K562 (cell line): ENCODE measurements around the gene RACGAP1. TPM values are rescaled to one million over a fixed set of nuclear protein-coding genes. Genes with fewer than 3 reads are reported as not detected.

Experiments
- ATAC-seq: fragments of 200-7000 bp; cut with Tn5 transposase; 3 replicates; pipeline ENCODE4 v1.9.1; 2020; ENCODE audit warnings: moderate library complexity
- BruUV-seq: library from RNA; stranded (reverse); fragments of 400-500 nt; replicated peaks from 2 replicates; lab custom pipeline; 2021; lab: Mats Ljungman, UMichigan
- CTCF ChIA-PET: fragments of 300-600 bp; formaldehyde crosslinking; extraction: SDS; loops from one replicate; lab custom pipeline; 2021; ENCODE audit warnings: low intra/inter-chr PET ratio; lab: Yijun Ruan, JAX
- POLR2A ChIA-PET: fragments of 300-600, 350-650 bp; sonication (Branson Sonifier 250); formaldehyde crosslinking; extraction: SDS; loops from one replicate; lab custom pipeline; 2021; ENCODE audit warnings: antibody characterized with exemption, inconsistent platforms; lab: Yijun Ruan, JAX
- DNase-seq, 4 experiments: peaks; one replicate each; pipeline versions ENCODE4 v3.0.0 to v3.0.0-alpha.2; 2011 to 2018; ENCODE audit warnings: low spot score in 3 of 4, mixed read lengths in 3 of 4; ENCODE audit errors: extremely low read depth in 1 of 4
- FAIRE-seq: peaks from 2 replicates; lab custom pipeline; 2011; peaks lifted over from hg19 to GRCh38; lab: Jason Lieb, UNC
- H2AFZ ChIP-seq: 2 replicates; pipeline ENCODE4 v1.6.0; 2011; ENCODE audit warnings: low read depth, low read length, control low read depth, inconsistent platforms
- H3K27ac ChIP-seq: fragments of 200-600 bp; 3 replicates; pipeline ENCODE4 v1.8.0; 2011; ENCODE audit warnings: low read depth, mild to moderate bottlenecking, control low read depth, inconsistent platforms, low read length, moderate library complexity, mixed read lengths; ENCODE audit errors: extremely low read depth
- H3K27me3 ChIP-seq, 2 experiments: fragments of 300-600 bp in 1 of 2; 2 replicates in 1 of 2; 3 replicates in 1 of 2; pipeline versions ENCODE4 v1.6.0 to v1.8.0; 2011; ENCODE audit warnings: inconsistent platforms in 2 of 2, low read length in 2 of 2, mild to moderate bottlenecking in 1 of 2, mixed read lengths in 1 of 2, moderate library complexity in 1 of 2; ENCODE audit not compliant: control insufficient read depth in 2 of 2, insufficient read depth in 2 of 2
- H3K36me3 ChIP-seq: fragments of 300-600 bp; 3 replicates; pipeline ENCODE4 v1.8.0; 2011; ENCODE audit warnings: mild to moderate bottlenecking, low read length, inconsistent platforms; ENCODE audit not compliant: control insufficient read depth, insufficient read depth
- H3K4me1 ChIP-seq, 2 experiments: fragments of 200-600 bp in 1 of 2; replicated peaks in 1 of 2; 2 replicates in 1 of 2; 3 replicates in 1 of 2; pipeline versions ENCODE4 v1.5.1 to v1.8.0; 2011; ENCODE audit warnings: inconsistent platforms in 2 of 2, low read length in 2 of 2, mild to moderate bottlenecking in 1 of 2, mixed read lengths in 1 of 2, moderate library complexity in 1 of 2; ENCODE audit not compliant: control insufficient read depth in 2 of 2, insufficient read depth in 2 of 2
- H3K4me2 ChIP-seq: 2 replicates; pipeline ENCODE4 v1.6.1; 2011; ENCODE audit warnings: low read length, control low read depth, inconsistent platforms, mixed read lengths; ENCODE audit not compliant: insufficient read depth
- H3K4me3 ChIP-seq: fragments of 200-600 bp; sonication (generic), shearing (Covaris generic); 2 replicates; pipeline ENCODE4 v1.5.1; 2016; ENCODE audit warnings: control low read depth, inconsistent platforms
- H3K79me2 ChIP-seq: fragments of 200-600 bp; 3 replicates; pipeline ENCODE4 v1.8.0; 2011; ENCODE audit warnings: low read length, inconsistent platforms; ENCODE audit not compliant: control insufficient read depth, insufficient read depth
- H3K9ac ChIP-seq, 2 experiments: 2 replicates each; pipeline versions ENCODE4 v1.6.0 to v1.6.1; 2011; ENCODE audit warnings: low read depth in 2 of 2, low read length in 2 of 2, control low read depth in 1 of 2, inconsistent platforms in 1 of 2, mild to moderate bottlenecking in 1 of 2, mixed read lengths in 1 of 2; ENCODE audit not compliant: insufficient read depth in 1 of 2
- H3K9me1 ChIP-seq: one replicate; pipeline ENCODE4 v1.6.0; 2011; ENCODE audit warnings: inconsistent platforms, mild to moderate bottlenecking, low read length, moderate library complexity; ENCODE audit not compliant: control insufficient read depth, insufficient read depth
- H3K9me3 ChIP-seq: replicated peaks from 2 replicates; pipeline ENCODE4 v1.5.1; 2011; ENCODE audit warnings: low read depth, low read length, inconsistent platforms; ENCODE audit not compliant: control insufficient read depth, insufficient read depth
- H4K20me1 ChIP-seq: replicated peaks from 2 replicates; pipeline ENCODE4 v1.6.1; 2011; ENCODE audit warnings: low read length, inconsistent platforms, mixed read lengths; ENCODE audit not compliant: control insufficient read depth, insufficient read depth
- CEBPB ChIP-seq: fragments of 450-650 bp; IDR thresholded peaks from 2 replicates; pipeline ENCODE4 v1.6.1; 2016; ENCODE audit warnings: missing genetic modification characterization, missing compliant biosample characterization
- CEBPG ChIP-seq, 3 experiments: fragments of 200-800 bp in 1 of 3; sonication (Bioruptor generic) in 1 of 3; sonication (generic) in 1 of 3; formaldehyde crosslinking in 1 of 3; IDR thresholded peaks in 2 of 3; conservative IDR thresholded peaks in 1 of 3; 2 replicates each; pipeline versions ENCODE4 v1.6.1 to v1.8.0; 2016 to 2022; ENCODE audit warnings: missing compliant biosample characterization in 2 of 3, missing genetic modification characterization in 2 of 3, mild to moderate bottlenecking in 1 of 3, missing genetic modification reagents in 1 of 3
- DACH1 ChIP-seq: fragments of 450-650 bp; IDR thresholded peaks from 2 replicates; pipeline ENCODE4 v1.6.1; 2018; ENCODE audit not compliant: partially characterized antibody
- DNMT1 ChIP-seq: fragments of 450-650 bp; IDR thresholded peaks from 2 replicates; pipeline ENCODE4 v1.6.1; 2016; ENCODE audit warnings: antibody characterized with exemption, mild to moderate bottlenecking
- EHMT2 ChIP-seq: fragments of 450-650 bp; IDR thresholded peaks from 2 replicates; pipeline ENCODE4 v1.6.1; 2018; ENCODE audit warnings: antibody characterized with exemption
- ESRRB ChIP-seq: fragments of 250-450 bp; sonication (Bioruptor Pico); IDR thresholded peaks from 2 replicates; pipeline ENCODE4 v1.5.0; 2020; ENCODE audit warnings: mild to moderate bottlenecking, moderate library complexity, borderline replicate concordance
- FOXM1 ChIP-seq, 2 experiments: fragments of 450-650 bp in 1 of 2; sonication (generic) in 1 of 2; formaldehyde crosslinking in 1 of 2; IDR thresholded peaks; 2 replicates each; pipeline versions ENCODE4 v1.6.1 to v1.9.0; 2017 to 2022; ENCODE audit warnings: low read depth in 2 of 2, mild to moderate bottlenecking in 2 of 2, missing genetic modification reagents in 1 of 2, moderate library complexity in 1 of 2
- HDAC8 ChIP-seq: fragments of 450-650 bp; IDR thresholded peaks from 2 replicates; pipeline ENCODE4 v1.6.1; 2016; ENCODE audit warnings: mild to moderate bottlenecking, missing genetic modification characterization, moderate library complexity, missing compliant biosample characterization
- NR1H2 ChIP-seq: sonication (generic); formaldehyde crosslinking; IDR thresholded peaks from 2 replicates; pipeline ENCODE4 v1.4.0; 2020; ENCODE audit warnings: mild to moderate bottlenecking, missing genetic modification reagents
- POLR3A ChIP-seq: IDR thresholded peaks from 2 replicates; pipeline ENCODE4 v1.6.1; 2011; ENCODE audit warnings: borderline replicate concordance, mild to moderate bottlenecking, moderate library complexity; ENCODE audit not compliant: insufficient read length, insufficient read depth; ENCODE audit errors: extremely low read depth
- PTBP1 ChIP-seq: fragments of 200-400 bp; formaldehyde crosslinking; IDR thresholded peaks from 2 replicates; pipeline ENCODE4 v1.6.1; 2017; ENCODE audit warnings: low read depth, low read length
- SAFB2 ChIP-seq: fragments of 200-400 bp; formaldehyde crosslinking; IDR thresholded peaks from 2 replicates; pipeline ENCODE4 v1.6.1; 2018; ENCODE audit warnings: borderline replicate concordance, low read length, low read depth, moderate library complexity; ENCODE audit not compliant: severe bottlenecking
- ZNF184 ChIP-seq: sonication (generic); formaldehyde crosslinking; IDR thresholded peaks from 2 replicates; pipeline ENCODE4 v1.5.0; 2020; ENCODE audit warnings: missing genetic modification reagents
- ZNF644 ChIP-seq: fragments of 200-800 bp; sonication (Bioruptor generic); IDR thresholded peaks from 2 replicates; pipeline ENCODE4 v1.6.1; 2016; ENCODE audit warnings: low read depth, missing genetic modification characterization, missing compliant biosample characterization
- WGBS: fragments of 100-300 bp; shearing (Covaris generic); methylation state at CpG from one replicate; pipeline ENCODE4 v1.1.6; 2016; ENCODE audit warnings: low coverage, mixed read lengths; ENCODE audit not compliant: insufficient coverage; ENCODE audit errors: missing lambda C conversion rate; 5-methylcytosine and 5-hydroxymethylcytosine counted together
- in situ Hi-C: fragments of 300-500 bp; cut with MboI; formaldehyde crosslinking; loops from 4 replicates; pipeline ENCODE4 v1.15.0; 2018; ENCODE audit warnings: inconsistent platforms, mixed read lengths
- intact Hi-C: fragments of 100-400 bp; cut with micrococcal nuclease; formaldehyde crosslinking; loops from 2 replicates; pipeline ENCODE4 v1.14.2; 2022
- polyA plus RNA-seq, 8 experiments: library from polyadenylated mRNA; depleted of rRNA in 4 of 8; stranded (reverse) in 5 of 8; unstranded in 3 of 8; fragments of >200 nt; fragmentation: Nextera tagmentation in 2 of 8; fragmentation: Illumina TruSeq in 1 of 8; extraction: Ambion mirVana in 2 of 8; extraction: Trizol in 1 of 8; gene quantifications; 2 replicates each; pipeline versions ENCODE4 v1.2.1 to v1.2.3, GENCODE V29; 2011 to 2014; ENCODE audit warnings: inconsistent platforms in 1 of 8, missing spikeins in 1 of 8
- total RNA-seq, 7 experiments: library from RNA; depleted of rRNA in 6 of 7; stranded (reverse); fragments of >200 nt in 6 of 7; fragmentation: Illumina TruSeq in 2 of 7; extraction: Trizol in 2 of 7; gene quantifications; 2 replicates each; pipeline versions ENCODE4 v1.2.1 to v1.2.3, GENCODE V29; 2011 to 2021; ENCODE audit warnings: low replicate concordance in 1 of 7
- TF ChIP-seq, protein P1 (sequence below): sonication (generic); formaldehyde crosslinking; IDR thresholded peaks from 2 replicates; pipeline ENCODE4 v1.9.0; 2022; ENCODE audit warnings: mild to moderate bottlenecking, missing genetic modification reagents
- TF ChIP-seq, protein P2 (sequence below): fragments of 450-650 bp; IDR thresholded peaks from 2 replicates; pipeline ENCODE4 v1.6.1; 2016; ENCODE audit warnings: borderline replicate concordance

The RACGAP1 gene
- total and polyA plus RNA-seq, 9 of the 15 experiments (the other 6 are each of a cell fraction or from before 2014, with no cell fraction given): 56.4 to 92.9 (median 71.8) TPM

DNA sequence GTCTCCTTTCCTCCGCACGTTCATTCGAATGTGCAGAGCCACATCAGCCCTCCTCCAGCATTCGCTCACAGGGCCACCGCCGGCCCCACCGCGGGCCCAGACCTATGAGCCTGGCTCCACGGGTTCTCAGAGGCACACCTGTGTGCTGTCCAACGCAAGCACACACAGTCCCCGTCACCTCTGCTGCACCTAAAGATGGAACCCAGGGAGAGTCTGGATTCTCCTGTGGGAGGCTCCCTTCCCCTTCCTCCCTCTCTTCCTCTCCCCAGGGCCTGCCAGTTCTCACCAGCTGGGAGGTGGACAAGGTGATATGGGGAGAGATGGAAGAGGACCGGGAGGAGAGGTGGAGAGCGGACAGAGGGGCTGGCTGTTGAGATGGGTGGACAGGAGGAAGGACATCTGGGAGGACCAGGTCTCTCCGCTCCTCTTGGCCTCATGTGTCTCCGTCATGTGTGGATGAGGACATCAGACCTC, 57.5 kb downstream of the RACGAP1 start:
- peak overlapping the region; percentile 100 for H2AFZ ChIP-seq
- intact Hi-C loops (loop anchor here (1.0 to 2.0 kb wide), 5 partner anchors 88 to 211 kb away; no protein-coding TSS in a partner anchor), in situ Hi-C loops (loop anchor here (5.0 kb wide), 1 partner anchor 199 kb away; the partner anchor contains the start of gene CERS5)
- H4K20me1 ChIP-seq: peaks cover 16% of the 10 kb centered on the region; the same call in 1 of the 2 replicates
- no peaks in the 10 kb centered on the region for H3K9me3 ChIP-seq
- FAIRE-seq: no peak
- no peaks in the 10 kb centered on the region for H3K36me3 ChIP-seq
- peak; percentile 19; the same call in 2 of the 3 replicates for ATAC-seq
- H3K9ac ChIP-seq: peak overlapping the region in 1 of 2 experiments; percentile 87; a peak in 2 of 4 replicates
- DNase-seq: no peak
- no TSS peak for BruUV-seq
- no peaks in the 10 kb centered on the region for H3K79me2 ChIP-seq
- no peaks in the 10 kb centered on the region for H3K9me1 ChIP-seq
- peaks cover 12 to 30% of the 10 kb centered on the region in 2 experiments; a peak in 4 of 5 replicates for H3K4me1 ChIP-seq
- H3K27ac ChIP-seq: no peak overlapping the region
- peak overlapping the region; percentile 49 for H3K4me3 ChIP-seq
- WGBS: 16% methylated on average over 15 of the region's 15 CpGs
- H3K27me3 ChIP-seq: peaks cover 28 to 76% of the 10 kb centered on the region in 2 experiments; a peak in 4 of 5 replicates
- TF ChIP-seq DACH1 (no peak), DNMT1 (no peak), SAFB2 (no peak), CEBPG (CRISPR knock-in tag; IDR thresholded peaks at IDR 0.05) (0 out of 2 replicates have a peak, but pooled peaks have one; percentile 33), CEBPG (tag; conservative IDR thresholded peaks at IDR 0.05 in 1 of 2, IDR thresholded peaks at IDR 0.05 in 1 of 2) (no peak), ZNF184 (no peak), POLR3A (no peak), HDAC8 (tag) (no peak), FOXM1 (IDR thresholded peaks at IDR 0.05; ENCODE audit: low read depth) (no peak), FOXM1 (CRISPR knock-in tag; IDR thresholded peaks at IDR 0.05; ENCODE audit: low read depth) (no peak), PTBP1 (no peak), CEBPB (tag) (no peak), ESRRB (CRISPR knock-in tag) (no peak), NR1H2 (no peak), EHMT2 (no peak), ZNF644 (tag) (no peak)
- TF ChIP-seq, protein P1, sequence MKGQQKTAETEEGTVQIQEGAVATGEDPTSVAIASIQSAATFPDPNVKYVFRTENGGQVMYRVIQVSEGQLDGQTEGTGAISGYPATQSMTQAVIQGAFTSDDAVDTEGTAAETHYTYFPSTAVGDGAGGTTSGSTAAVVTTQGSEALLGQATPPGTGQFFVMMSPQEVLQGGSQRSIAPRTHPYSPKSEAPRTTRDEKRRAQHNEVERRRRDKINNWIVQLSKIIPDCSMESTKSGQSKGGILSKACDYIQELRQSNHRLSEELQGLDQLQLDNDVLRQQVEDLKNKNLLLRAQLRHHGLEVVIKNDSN (CRISPR knock-in tag): peak; percentile 24; the same call in 1 of the 2 replicates
- TF ChIP-seq, protein P2, sequence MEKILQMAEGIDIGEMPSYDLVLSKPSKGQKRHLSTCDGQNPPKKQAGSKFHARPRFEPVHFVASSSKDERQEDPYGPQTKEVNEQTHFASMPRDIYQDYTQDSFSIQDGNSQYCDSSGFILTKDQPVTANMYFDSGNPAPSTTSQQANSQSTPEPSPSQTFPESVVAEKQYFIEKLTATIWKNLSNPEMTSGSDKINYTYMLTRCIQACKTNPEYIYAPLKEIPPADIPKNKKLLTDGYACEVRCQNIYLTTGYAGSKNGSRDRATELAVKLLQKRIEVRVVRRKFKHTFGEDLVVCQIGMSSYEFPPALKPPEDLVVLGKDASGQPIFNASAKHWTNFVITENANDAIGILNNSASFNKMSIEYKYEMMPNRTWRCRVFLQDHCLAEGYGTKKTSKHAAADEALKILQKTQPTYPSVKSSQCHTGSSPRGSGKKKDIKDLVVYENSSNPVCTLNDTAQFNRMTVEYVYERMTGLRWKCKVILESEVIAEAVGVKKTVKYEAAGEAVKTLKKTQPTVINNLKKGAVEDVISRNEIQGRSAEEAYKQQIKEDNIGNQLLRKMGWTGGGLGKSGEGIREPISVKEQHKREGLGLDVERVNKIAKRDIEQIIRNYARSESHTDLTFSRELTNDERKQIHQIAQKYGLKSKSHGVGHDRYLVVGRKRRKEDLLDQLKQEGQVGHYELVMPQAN: no peak
- POLR2A ChIA-PET: interaction anchor here (0.5 to 2.1 kb wide), 3 partner anchors 16 to 102 kb away, joined by 3 to 11 read pairs (median 4); no protein-coding TSS in a partner anchor
- peak overlapping the region; percentile 94 for H3K4me2 ChIP-seq
- CTCF ChIA-PET: interaction anchor here (0.6 to 5.4 kb wide), 11 partner anchors 72 to 208 kb away, joined by 3 to 43 read pairs (median 4); no protein-coding TSS in a partner anchor
